GM21619 (cell line): ENCODE measurements around the gene FRMD5.
A peak's percentile ranks its signal among the peaks of the same experiment; 100 is the strongest.
"Not testable (repeated sequence)": the region's sequence is repeated elsewhere in the genome, so short reads cannot be mapped to it uniquely, and the experiment has no call there.

Experiments
- ATAC-seq: cut with Tn5 transposase; IDR thresholded peaks from one replicate; pipeline ENCODE4 v1.9.1; 2021; ENCODE audit not compliant: unreplicated experiment

The FRMD5 gene

DNA sequence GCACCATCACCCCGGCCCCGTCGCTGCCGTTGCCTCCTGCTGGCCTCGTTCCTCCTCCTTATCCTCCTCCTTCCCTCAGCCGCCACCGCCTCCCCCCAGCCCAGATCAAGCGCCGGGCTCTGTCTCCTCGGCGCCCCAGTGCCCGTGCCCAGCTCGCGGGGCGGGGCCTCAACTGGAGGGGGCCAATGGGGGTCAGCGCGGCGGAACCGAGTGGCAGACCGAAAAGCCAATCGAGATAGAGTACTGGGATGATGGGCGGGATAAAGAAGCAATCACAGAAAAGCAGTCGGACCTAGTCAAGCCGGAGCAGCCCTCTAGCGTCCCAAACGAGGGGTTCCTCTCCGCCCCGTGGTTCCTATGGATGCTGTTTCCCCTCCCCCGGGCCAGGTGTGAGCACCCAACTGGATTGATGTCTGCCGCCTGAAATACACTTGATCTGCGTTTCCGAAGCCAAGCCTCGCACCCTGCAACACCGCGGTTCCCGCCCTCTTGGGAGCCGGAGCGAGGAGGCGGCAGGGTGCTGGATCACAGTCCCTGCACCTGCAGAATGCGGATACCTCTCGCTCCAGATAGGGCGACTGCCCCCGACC, at the start of gene FRMD5:
Gene FRMD5 (minus strand): TSS at position 121 of the 590 bp plus-strand sequence.
- peak; percentile 98 for ATAC-seq

DNA sequence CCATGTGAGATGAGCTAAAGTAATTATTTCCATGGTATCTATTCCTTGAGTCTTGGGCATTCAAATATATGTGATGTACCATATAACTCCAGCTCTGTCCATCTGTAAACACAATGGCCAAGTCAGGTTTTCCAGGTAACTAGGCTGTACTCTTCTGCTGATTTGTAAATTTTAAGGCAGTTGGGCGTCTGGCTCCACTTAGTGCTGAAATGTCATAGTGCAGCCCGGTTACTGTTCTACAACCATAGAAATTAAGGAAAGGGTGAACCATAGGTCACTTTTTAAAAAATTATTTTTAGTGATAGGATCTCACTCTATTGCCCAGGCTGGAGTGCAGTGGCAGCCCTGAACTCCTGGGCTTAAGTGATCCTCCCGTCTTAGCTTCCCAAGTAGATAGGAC, 48.8 kb upstream of the FRMD5 start:
- ATAC-seq = no peak

DNA sequence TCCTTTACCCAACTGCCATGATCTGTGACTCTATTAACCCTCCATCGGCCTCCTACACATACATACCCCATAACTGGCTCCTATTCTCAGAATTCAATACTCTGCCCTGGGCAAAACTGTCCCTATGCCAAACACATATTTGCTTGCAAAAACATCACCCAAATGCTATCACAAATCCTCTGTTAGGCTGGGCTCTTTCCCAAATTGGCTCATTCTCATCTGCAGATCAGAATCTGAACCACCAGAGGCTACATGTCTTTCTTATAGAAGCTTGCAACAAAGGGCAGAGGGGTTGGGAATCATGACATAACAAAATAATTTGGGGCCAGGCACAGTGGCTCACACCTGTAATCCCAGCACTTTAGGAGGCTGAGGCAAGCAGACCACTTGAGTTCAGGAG, 48.1 kb upstream of the FRMD5 start:
- ATAC-seq = no peak

DNA sequence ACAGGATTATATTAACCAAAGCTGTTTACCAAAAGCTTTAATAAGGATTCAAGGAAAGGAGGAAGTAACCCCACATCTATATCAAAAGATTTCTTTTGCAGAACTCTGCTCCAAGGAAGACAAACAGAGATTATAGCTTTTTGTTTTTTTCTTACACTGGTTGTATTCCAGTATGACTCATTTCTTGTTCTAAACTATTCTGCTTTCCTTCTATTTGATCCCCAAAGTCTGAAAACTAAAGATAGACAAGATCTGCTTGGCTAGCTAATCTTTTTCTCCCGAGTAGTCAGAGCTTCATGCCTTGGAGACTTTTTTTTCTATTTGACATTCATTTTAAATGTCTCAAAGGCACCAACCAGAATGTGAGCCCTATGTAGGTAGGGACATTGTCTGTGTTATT, 36.8 kb upstream of the FRMD5 start:
- ATAC-seq = no peak

DNA sequence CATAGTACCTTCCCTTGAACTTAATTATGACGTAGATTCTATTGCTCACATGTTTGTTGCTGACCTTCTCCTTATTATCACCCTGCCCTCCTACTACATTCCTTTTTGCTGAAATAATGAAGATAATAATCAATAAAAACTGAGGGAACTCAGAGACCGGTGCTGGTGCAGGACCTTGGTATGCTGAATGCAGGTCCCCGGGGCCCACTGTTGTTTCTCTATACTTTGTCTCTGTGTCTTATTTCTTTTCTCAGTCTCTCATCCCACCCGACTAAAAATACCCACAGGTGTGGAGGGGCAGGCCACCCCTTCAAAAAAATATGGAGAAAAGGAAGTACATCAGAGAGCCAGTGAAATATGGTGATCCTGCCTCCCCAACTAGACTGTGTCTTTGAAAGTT, 34.2 kb upstream of the FRMD5 start:
- ATAC-seq = not testable (repeated sequence)

DNA sequence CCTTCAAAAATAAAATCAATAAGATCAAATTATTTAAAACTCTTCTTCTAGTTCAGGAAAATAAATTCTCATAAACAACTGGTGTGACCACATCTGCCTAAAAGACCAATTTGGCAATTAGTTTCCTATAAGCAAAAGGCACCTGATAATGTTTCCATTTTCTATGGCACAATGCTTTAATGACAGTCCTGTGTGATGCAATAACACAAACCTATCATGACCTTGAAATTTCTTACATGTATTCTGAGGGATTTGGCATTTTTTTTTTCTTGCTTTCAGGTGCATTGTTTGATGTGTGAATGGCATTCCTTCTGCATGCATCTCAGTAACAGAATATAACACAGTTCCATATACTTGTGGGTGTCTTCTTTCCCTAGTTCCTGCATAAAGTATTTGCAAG, 32.5 kb upstream of the FRMD5 start:
- ATAC-seq = no peak

DNA sequence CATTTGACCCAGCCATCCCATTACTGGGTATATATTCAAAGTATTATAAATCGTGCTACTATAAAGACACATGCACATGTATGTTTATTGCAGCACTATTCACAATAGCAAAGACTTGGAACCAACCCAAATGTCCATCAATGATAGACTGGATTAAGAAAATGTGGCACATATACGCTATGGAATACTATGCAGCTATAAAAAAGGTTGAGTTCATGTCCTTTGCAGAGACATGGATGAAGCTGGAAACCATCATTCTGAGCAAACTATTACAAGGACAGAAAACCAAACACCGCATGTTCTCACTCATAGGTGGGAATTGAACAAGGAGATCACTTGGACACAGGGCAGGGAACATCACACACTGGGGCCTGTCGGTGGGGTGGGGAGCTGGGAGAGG, 31.9 kb upstream of the FRMD5 start:
- ATAC-seq = not testable (repeated sequence)

DNA sequence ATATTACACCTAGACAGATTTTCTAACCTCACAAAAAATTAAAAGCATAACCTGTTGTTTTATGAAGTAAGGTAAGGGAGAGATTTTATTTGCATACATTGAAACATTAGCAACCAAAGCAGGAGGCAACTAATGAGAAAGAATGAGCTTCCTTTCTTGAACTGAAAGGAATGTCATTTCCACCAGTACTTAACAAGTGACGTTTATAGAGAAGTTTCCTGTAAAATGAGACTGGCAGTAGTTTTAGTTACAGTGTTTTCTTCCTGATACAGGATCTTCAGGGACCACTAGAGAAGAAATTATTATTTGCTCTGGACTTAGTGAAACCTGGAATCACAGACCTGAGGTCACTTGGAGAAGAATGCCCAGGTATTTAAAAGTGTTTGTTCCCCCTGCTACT, 27.4 kb upstream of the FRMD5 start:
- ATAC-seq = no peak

DNA sequence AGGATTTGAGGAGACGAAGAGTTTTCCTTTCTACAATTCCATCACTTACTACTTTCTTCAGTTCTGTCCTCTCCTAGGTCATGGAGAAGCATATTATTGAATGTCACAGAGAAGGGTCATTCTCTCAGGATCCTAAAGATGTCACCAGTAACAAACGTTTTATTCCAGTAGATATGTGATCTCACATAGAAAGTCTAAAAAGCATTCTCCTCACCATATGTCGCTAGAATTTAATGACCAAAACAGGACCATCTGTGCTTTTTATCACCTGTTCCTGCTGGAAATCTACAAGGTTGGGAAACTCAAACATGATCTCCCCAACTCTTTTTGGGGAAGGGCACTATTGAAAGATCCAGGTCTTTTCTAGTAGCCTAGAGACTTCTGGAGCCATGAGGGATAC, 24.0 kb upstream of the FRMD5 start:
- no peak for ATAC-seq

DNA sequence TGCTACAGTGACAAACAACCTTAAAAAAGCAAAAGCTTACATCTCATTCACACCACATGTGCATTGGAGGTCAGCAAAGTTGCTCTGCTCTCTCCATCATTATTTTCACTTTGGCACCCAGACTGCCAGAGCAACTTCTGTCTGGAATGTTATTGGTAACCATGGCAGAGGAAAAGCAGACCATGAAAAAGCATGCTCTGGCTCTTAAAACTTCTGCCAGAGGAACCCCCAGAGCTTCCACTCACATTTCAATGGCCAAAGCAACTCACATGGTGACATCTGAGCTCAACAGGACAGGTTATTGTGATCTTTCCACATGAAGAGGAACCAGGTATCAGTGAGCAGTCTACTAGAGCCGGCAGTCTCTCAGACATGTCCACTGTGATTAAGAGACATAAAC, 21.9 kb upstream of the FRMD5 start:
- ATAC-seq = no peak

DNA sequence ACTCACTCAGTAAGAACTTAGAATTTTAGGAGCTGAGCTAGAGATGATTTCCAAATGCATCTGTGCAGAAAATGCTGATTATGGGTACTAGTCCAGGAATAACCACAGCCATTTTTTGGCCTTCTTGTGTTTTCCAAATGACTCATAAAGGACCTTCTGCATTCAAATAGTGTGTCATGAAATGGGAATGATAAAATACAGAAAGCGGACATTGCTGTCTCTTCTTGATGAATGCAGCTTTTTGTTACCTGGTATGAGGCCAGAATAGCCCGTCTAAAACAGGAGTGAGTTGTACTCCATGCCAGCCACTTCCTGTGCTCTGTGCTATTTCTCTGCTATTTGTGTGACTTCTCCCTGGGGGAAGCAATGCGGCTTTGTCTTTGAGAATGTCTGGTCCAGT, 20.5 kb upstream of the FRMD5 start:
- no peak for ATAC-seq

DNA sequence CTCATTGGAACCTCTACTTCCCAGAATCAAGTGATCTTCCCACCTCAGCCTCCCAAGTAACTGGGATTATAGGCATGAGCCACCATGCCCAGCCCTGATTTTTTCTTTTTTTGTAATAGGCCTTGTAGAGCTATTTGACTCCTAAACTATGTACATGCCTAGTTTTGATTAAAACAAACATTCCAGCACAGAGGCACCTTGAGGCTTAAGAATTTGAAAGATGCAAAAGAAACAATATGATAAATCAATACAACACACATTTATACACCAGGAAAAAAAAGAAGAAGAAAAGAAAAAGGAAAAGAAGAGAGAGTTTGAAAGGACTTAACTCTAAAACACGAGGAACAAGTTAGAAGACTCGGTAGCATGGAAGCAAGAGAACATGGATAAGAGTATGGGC, 13.9 kb upstream of the FRMD5 start:
- no peak for ATAC-seq

DNA sequence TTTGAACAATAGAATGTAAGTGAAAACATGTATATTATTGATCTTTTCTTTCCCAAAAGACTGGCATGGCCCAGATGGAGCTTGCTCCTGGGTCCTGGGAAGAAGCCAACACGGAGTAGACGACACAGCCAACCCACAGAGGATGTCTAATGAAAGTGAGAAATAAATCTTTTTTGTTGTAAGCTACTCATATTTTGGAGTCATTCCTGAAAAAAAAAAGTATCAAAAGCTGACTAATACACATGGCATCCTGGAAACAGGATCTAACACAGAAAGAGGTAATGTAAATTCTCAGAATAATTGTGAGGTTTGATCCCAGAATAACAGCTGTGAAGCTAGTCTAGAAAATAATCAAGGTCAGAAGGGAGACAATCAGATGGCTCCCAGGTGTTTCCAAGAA, 12.6 kb upstream of the FRMD5 start:
- ATAC-seq = no peak

DNA sequence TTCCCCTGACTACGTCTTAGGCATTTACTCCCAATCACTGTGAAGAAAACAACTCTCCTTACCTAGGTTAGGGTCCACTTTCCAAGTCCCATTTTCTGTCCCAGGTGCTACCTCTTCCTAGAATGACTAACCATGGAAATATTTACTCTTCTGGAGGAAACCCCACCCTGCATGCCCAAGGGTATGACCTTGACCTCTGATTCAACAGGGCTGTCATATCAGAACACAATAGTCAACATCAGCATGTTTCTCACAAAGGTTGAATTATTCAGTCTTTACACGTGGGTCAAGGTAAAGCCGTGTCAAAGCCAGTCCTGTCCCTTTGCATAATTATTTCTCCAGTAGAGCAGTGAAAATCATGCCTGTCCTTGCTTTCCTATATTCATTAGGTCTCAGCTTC, 4.3 kb upstream of the FRMD5 start:
- ATAC-seq = no peak

DNA sequence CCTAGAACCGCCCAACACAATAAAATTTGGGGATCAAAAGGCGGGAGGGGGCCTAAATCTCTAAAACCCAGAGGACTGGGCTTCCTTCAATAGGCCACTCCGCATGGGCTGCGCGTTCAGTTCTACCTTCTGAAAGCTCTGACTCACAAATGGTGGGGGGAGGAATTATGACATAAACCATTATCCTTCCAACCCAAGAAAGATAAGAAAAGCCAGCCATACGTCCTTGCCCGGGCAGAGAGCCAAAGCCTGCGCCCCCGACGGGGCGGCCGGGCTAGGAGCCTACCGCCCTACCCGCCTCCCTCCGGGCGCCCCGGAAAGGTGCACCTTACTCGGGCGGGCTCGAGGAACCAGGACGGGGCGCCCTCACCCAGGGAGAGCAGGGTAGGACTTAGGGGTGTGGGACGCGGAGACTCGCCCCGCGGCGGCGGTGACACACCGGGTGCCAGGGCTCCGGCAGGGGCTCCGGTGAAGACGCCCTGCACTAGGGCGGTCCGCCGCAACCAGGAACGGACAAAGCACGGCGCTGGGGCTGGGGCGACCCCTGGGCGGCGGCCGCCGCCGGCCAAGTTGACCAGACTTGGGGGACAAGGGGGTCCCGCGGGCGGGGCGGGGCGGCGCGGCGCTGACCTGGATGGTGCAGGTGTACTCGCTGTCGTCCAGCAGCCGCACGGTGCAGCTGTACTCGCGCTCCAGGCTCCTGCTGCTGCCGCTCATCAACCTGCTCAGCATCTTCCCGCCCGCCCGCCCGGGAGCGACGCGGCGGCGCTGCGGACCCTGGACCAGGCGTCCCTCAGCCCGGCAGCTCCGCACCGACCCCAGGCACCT, 534 bp downstream of the FRMD5 start:
- peak; percentile 4 for ATAC-seq

DNA sequence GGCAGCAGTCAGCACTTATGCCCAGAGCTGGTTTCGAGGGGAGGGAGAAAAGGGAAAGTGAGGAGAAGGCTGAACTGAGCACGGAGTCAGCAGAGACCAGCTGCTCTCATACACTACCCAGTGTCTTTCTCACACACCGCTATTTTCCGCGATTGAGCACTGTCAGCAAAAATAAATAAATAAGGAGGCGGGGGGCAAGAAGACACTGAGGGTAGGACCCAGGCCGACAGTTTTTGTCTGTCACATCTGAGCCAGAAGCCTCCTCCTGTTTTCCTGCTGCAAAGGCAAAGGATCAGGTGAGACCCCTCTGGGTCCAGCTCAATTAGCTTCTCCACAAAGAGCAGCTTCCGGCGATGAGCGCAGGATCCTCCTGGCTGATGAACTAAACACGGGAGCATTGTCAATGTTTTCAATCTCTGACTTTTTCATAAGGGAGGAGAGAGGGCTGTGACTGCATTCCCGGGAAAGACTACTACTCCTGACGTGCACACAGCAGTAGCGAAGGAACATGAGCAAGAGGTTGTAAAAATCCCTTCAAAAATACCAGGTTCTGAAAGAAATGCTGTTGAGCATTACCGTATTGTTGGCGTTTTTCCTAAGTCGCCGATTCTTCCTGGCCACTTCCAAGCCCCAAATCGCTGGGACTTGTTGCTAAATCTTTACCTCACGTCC, 1.3 kb downstream of the FRMD5 start:
- no peak for ATAC-seq

DNA sequence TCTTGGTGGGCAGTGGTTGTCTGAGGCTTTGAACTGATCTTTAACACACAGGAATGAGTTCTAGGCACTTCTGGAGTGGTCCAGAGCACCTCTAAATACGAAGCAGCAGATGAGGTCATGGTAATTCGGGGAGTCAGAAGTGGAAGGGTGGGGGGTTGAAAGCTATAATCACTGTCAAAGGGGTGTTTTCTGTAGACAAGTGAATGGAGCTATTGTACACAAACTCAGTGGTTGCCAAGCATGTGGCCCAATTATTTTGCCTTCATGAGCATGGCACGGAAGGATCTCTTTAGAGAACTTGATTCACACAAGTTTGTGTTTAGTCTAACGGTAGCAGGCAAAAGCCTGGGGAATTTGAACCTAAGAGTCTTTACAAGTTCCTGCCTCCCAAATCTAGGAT, 6.3 kb downstream of the FRMD5 start:
- no peak for ATAC-seq

DNA sequence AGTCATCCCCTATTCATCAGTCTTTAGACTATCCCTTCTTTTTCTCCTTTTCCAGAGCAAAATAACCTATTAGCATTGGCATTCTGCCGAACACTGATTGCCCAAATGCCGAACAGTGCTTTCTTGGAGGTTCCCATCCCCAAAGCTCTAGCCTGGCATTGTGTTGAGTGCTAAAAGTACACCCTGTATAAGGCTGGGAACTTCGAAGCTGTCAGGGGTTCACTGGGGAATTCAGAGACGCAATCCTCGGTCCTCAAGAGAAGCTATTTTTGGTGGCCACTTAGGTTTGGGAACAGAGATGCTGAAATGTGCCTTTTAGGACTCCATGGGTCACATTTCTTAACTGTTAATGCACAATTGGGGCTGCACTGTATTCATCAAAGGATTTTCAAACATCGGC, 8.4 kb downstream of the FRMD5 start:
- no peak for ATAC-seq

DNA sequence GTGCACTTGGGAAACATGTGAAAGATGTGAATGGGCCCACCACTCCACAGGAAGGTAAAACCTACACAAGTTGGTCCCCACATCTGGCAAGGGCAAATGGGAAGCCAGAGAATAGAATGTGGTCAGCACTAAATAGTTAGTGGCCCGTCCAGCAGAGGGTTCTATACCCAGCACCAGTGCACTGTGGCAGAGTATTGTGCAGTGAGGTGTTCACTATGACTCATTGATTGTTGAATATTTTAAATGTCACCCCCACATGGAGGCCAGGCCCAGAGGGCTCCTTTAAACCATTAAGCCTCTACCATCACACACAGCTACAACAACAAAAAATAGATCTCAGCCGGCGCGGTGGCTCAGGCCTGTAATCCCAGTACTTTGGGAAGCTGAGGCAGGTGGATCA, 11.7 kb downstream of the FRMD5 start:
- ATAC-seq = no peak

DNA sequence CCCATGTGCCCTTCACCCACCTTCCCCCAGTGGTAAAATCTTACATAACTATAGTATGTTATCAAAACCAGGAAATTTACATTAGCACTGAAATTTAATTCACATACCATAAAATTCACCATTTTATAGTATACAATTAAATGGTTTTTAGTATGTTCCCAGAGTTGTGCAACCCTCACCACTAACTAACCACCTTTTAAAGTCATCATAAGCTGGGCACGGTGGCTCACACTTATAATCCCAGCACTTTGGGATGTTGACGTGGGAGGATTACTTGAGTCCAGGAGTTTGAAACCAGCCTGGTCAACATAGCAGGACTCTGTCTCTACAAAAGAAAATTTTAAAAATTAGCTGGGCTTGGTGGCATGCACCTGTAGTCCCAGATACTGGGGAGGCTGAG, 13.7 kb downstream of the FRMD5 start:
- ATAC-seq = no peak

DNA sequence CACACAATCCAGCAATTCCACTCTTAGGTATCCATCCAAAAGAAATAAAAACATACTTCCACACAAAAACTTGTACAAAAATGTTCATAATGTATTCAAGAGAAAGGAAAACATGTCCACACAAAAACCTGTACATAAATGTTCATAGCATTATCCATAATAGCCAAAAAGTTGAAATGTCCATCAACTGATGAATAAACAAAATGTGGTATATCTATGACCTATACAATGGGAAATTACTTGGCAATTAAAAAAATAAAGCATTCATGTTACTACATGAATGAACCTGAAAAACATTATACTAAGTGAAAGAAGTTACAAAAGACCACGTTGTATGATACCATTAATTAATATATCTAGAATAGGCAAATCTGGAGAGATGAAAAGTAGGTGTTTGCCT, 17.9 kb downstream of the FRMD5 start:
- no peak for ATAC-seq

DNA sequence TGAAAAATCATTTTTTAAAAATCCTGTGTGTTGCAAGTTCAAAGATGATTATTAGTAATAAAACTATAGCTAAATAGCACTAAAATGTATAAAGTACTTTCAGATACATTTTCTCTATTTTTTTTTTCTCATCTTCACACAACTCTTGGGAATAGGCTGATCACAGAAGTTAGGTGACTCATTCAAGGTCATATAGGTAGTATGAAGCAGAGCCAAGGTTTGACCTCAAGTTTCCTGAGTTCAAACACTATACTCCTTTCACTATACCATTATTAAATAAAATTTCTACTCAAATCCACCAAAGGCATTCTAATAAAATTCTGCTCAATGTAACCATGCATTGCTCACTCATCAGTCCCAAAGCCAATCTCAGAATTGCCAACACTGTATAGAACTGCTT, 21.3 kb downstream of the FRMD5 start:
- no peak for ATAC-seq
